ENCODE data around the gene COL15A1.

The COL15A1 gene

GRCh38 chr9:99052815-99053715, 109.4 kb downstream of the COL15A1 start:
- DNase-seq (ENCODE audit: low read depth in 2 of 3, low spot score in 2 of 3): no peak

- no peak for DNase-seq (ENCODE audit: low read depth in 2 of 3, low spot score in 2 of 3)
Measured at GRCh38 chr9:99054581-99054980, 110.9 kb downstream of the COL15A1 start.

- DNase-seq (ENCODE audit: low read depth in 2 of 3, low spot score in 2 of 3): no peak
Measured at GRCh38 chr9:99055384-99055783, 111.7 kb downstream of the COL15A1 start.

GRCh38 chr9:99056186-99056585, 112.5 kb downstream of the COL15A1 start:
- no peak for DNase-seq (ENCODE audit: low read depth in 2 of 3, low spot score in 2 of 3)

- DNase-seq (ENCODE audit: low read depth in 2 of 3, low spot score in 2 of 3): no peak
Measured at GRCh38 chr9:99056886-99057664, 113.4 kb downstream of the COL15A1 start.

GRCh38 chr9:99057665-99058625, 114.2 kb downstream of the COL15A1 start:
- DNase-seq (ENCODE audit: low read depth in 2 of 3, low spot score in 2 of 3): peak; percentile 46 to 50 (median 47)

GRCh38 chr9:99058964-99059921, 115.5 kb downstream of the COL15A1 start:
- DNase-seq (ENCODE audit: low read depth in 2 of 3, low spot score in 2 of 3): no peak

- no peak for DNase-seq (ENCODE audit: low read depth in 2 of 3, low spot score in 2 of 3)
Measured at GRCh38 chr9:99060621-99061020, 116.9 kb downstream of the COL15A1 start.

GRCh38 chr9:99062549-99062948, 118.8 kb downstream of the COL15A1 start:
- no peak for DNase-seq (ENCODE audit: low read depth in 2 of 3, low spot score in 2 of 3)

GRCh38 chr9:99063522-99063921, 119.8 kb downstream of the COL15A1 start:
- DNase-seq (ENCODE audit: low read depth in 2 of 3, low spot score in 2 of 3): no peak

GRCh38 chr9:99066571-99066970, 122.9 kb downstream of the COL15A1 start:
- DNase-seq (ENCODE audit: low read depth in 2 of 3, low spot score in 2 of 3): no peak

GRCh38 chr9:99069075-99069474, 125.4 kb downstream of the COL15A1 start:
- DNase-seq (ENCODE audit: low read depth in 2 of 3, low spot score in 2 of 3): no peak

GRCh38 chr9:99069546-99069945, 125.8 kb downstream of the COL15A1 start:
- DNase-seq (ENCODE audit: low read depth in 2 of 3, low spot score in 2 of 3): no peak

- DNase-seq (ENCODE audit: low read depth in 2 of 3, low spot score in 2 of 3): no peak
Measured at GRCh38 chr9:99070681-99071080, 127.0 kb downstream of the COL15A1 start.

- no peak for DNase-seq (ENCODE audit: low read depth in 2 of 3, low spot score in 2 of 3)
Measured at GRCh38 chr9:99071313-99072039, 127.8 kb downstream of the COL15A1 start.

- DNase-seq (ENCODE audit: low read depth in 2 of 3, low spot score in 2 of 3): no peak
Measured at GRCh38 chr9:99072040-99072394, 128.3 kb downstream of the COL15A1 start.

- no peak for DNase-seq (ENCODE audit: low read depth in 2 of 3, low spot score in 2 of 3)
Measured at GRCh38 chr9:99073347-99073746, 129.6 kb downstream of the COL15A1 start.

GRCh38 chr9:99073985-99074901, 130.5 kb downstream of the COL15A1 start:
- DNase-seq (ENCODE audit: low read depth in 2 of 3, low spot score in 2 of 3): no peak

Measured in activated CD8-positive, alpha-beta memory T cell treated with anti-CD3 and anti-CD28 coated beads for 48 hours (primary cell).